RWPE2 (cell line): ENCODE data around the gene MOB4.
A peak's percentile ranks its signal among the peaks of the same experiment; 100 is the strongest.

ENCODE experiments used
- ATAC-seq: fragments of 200-7000 bp; cut with Tn5 transposase; 3 replicates; pipeline ENCODE4 v1.9.1; 2021; ENCODE audit warnings: low read depth
- DNase-seq: peaks from one replicate; pipeline ENCODE4 v3.0.0-alpha.2; 2020; ENCODE audit warnings: low spot score
- H3K27ac ChIP-seq: fragments of 450-650 bp; 2 replicates; pipeline ENCODE4 v1.5.1; 2017; ENCODE audit warnings: mild to moderate bottlenecking; ENCODE audit not compliant: poor library complexity, severe bottlenecking
- H3K27me3 ChIP-seq: fragments of 250-450 bp; sonication (Bioruptor Pico); 2 replicates; pipeline ENCODE4 v1.5.1; 2021; ENCODE audit warnings: mild to moderate bottlenecking, moderate library complexity; ENCODE audit not compliant: insufficient read depth, poor library complexity, severe bottlenecking
- H3K36me3 ChIP-seq: fragments of 250-450 bp; sonication (Bioruptor Pico); 2 replicates; pipeline ENCODE4 v1.5.1; 2020; ENCODE audit warnings: low read depth, mild to moderate bottlenecking, moderate library complexity
- H3K4me1 ChIP-seq: fragments of 250-450 bp; sonication (Bioruptor Pico); 2 replicates; pipeline ENCODE4 v1.5.1; 2021; ENCODE audit warnings: mild to moderate bottlenecking, moderate library complexity; ENCODE audit not compliant: insufficient read depth, poor library complexity, severe bottlenecking
- H3K4me3 ChIP-seq: fragments of 250-450 bp; sonication (Bioruptor Pico); 2 replicates; pipeline ENCODE4 v1.5.1; 2021; ENCODE audit warnings: mild to moderate bottlenecking, moderate library complexity; ENCODE audit not compliant: severe bottlenecking
- H3K9me3 ChIP-seq: fragments of 250-450 bp; sonication (Bioruptor Pico); 2 replicates; pipeline ENCODE4 v1.5.1; 2021; ENCODE audit warnings: mild to moderate bottlenecking, moderate library complexity; ENCODE audit not compliant: severe bottlenecking
- CTCF ChIP-seq: fragments of 450-650 bp; IDR thresholded peaks from one replicate; pipeline ENCODE4 v1.5.1; 2017; ENCODE audit warnings: mild to moderate bottlenecking, moderate library complexity; ENCODE audit not compliant: poor library complexity, severe bottlenecking

The MOB4 gene

GRCh38 chr2:197599285-197599965 lies 83.6 kb downstream of the MOB4 start:
- TF ChIP-seq CTCF, result peak; percentile 30
- Histone ChIP-seq H3K36me3 (no peaks in the 10 kb centered on the region), H3K9me3 (no peaks in the 10 kb centered on the region), H3K27me3 (no peaks in the 10 kb centered on the region), H3K27ac (no peak overlapping the region), H3K4me1 (peaks cover 3% of the 10 kb centered on the region), H3K4me3 (no peak overlapping the region)
- no peak for DNase-seq
- peak; percentile 84 for ATAC-seq

GRCh38 chr2:197600306-197600705 lies 84.4 kb downstream of the MOB4 start:
- TF ChIP-seq CTCF, result no peak
- H3K4me3 ChIP-seq, result no peak overlapping the region
- H3K27me3 ChIP-seq, result no peaks in the 10 kb centered on the region
- no peaks in the 10 kb centered on the region for H3K36me3 ChIP-seq
- no peaks in the 10 kb centered on the region for H3K9me3 ChIP-seq
- H3K4me1 ChIP-seq, result peaks cover 3% of the 10 kb centered on the region
- ATAC-seq (no peak), DNase-seq (no peak)
- no peak overlapping the region for H3K27ac ChIP-seq

GRCh38 chr2:197601726-197602125 lies 85.9 kb downstream of the MOB4 start:
- Histone ChIP-seq H3K36me3 (no peaks in the 10 kb centered on the region), H3K4me1 (peaks cover 3% of the 10 kb centered on the region), H3K27me3 (no peaks in the 10 kb centered on the region), H3K27ac (no peak overlapping the region), H3K9me3 (no peaks in the 10 kb centered on the region), H3K4me3 (no peak overlapping the region)
- no peak for TF ChIP-seq CTCF
- DNase-seq (no peak), ATAC-seq (no peak)
